SU-DHL-6 (cell line): Measurements from ENCODE around the gene ST3GAL3.

ENCODE experiments used
- CTCF ChIP-seq: fragments of 200-600 bp; sonication (generic); IDR thresholded peaks from one replicate; pipeline ENCODE4 v1.5.1; 2017; ENCODE audit warnings: antibody characterized with exemption, mild to moderate bottlenecking, low read length, moderate library complexity; ENCODE audit not compliant: insufficient read depth, poor library complexity, severe bottlenecking
- EZH2phosphoT487 ChIP-seq: fragments of 200-600 bp; sonication (generic), shearing (Covaris generic); conservative IDR thresholded peaks from 2 replicates; pipeline ENCODE4 v1.6.1; 2018; ENCODE audit warnings: mild to moderate bottlenecking, antibody characterized with exemption, low read length, moderate library complexity, mixed read lengths

GRCh38 chr1:43958351-43959255 lies 251.3 kb downstream of the ST3GAL3 start:
- TF ChIP-seq CTCF, result no peak
- TF ChIP-seq EZH2phosphoT487, result no peak
